Astrocyte (in vitro differentiated cells and primary cell): ENCODE data around the gene AOC3. TPM values are rescaled to one million over a fixed set of nuclear protein-coding genes. Genes with fewer than 3 reads are reported as not detected.

ENCODE experiments used
- DNase-seq: peaks from one replicate; pipeline ENCODE4 v3.0.0-alpha.2; 2010; ENCODE audit warnings: low read depth
- FAIRE-seq: peaks from 2 replicates; lab custom pipeline; 2011; peaks lifted over from hg19 to GRCh38; lab: Jason Lieb, UNC
- H2AFZ ChIP-seq: 2 replicates; pipeline ENCODE4 v1.6.0; 2012; ENCODE audit warnings: low read depth, low read length, inconsistent platforms
- H3K27ac ChIP-seq: 2 replicates; pipeline ENCODE4 v1.5.1; 2011; ENCODE audit warnings: low read depth, low read length, inconsistent platforms
- H3K27me3 ChIP-seq: 2 replicates; pipeline ENCODE4 v1.6.0; 2011; ENCODE audit warnings: low read length, inconsistent platforms; ENCODE audit not compliant: insufficient read depth
- H3K36me3 ChIP-seq: 2 replicates; pipeline ENCODE4 v1.5.1; 2011; ENCODE audit warnings: low read length, inconsistent platforms; ENCODE audit not compliant: insufficient read depth
- H3K4me1 ChIP-seq: 2 replicates; pipeline ENCODE4 v1.5.1; 2011; ENCODE audit warnings: low read length, inconsistent platforms; ENCODE audit not compliant: insufficient read depth
- H3K4me2 ChIP-seq: 2 replicates; pipeline ENCODE4 v1.6.0; 2012; ENCODE audit warnings: low read length, inconsistent platforms
- H3K4me3 ChIP-seq: 2 replicates; pipeline ENCODE4 v1.5.1; 2011; ENCODE audit warnings: low read depth, mild to moderate bottlenecking, low read length, inconsistent platforms; ENCODE audit not compliant: insufficient read depth
- H3K79me2 ChIP-seq: 2 replicates; pipeline ENCODE4 v1.6.0; 2012; ENCODE audit warnings: mild to moderate bottlenecking, low read length, inconsistent platforms; ENCODE audit not compliant: insufficient read depth
- H3K9ac ChIP-seq: 2 replicates; pipeline ENCODE4 v1.6.0; 2012; ENCODE audit warnings: mild to moderate bottlenecking, low read length, inconsistent platforms
- H3K9me3 ChIP-seq: 2 replicates; pipeline ENCODE4 v1.5.1; 2012; ENCODE audit warnings: low read depth, mild to moderate bottlenecking, low read length, inconsistent platforms; ENCODE audit not compliant: insufficient read depth
- H4K20me1 ChIP-seq: 2 replicates; pipeline ENCODE4 v1.6.0; 2012; ENCODE audit warnings: low read length, inconsistent platforms; ENCODE audit not compliant: insufficient read depth
- H3K27ac Mint-ChIP-seq: one replicate; pipeline ENCODE4 v1.8.0; 2021; ENCODE audit warnings: mild to moderate bottlenecking, mixed read lengths; ENCODE audit not compliant: unreplicated experiment
- H3K27me3 Mint-ChIP-seq: one replicate; pipeline ENCODE4 v1.8.0; 2021; ENCODE audit warnings: low read depth, mixed read lengths; ENCODE audit not compliant: unreplicated experiment
- H3K36me3 Mint-ChIP-seq: one replicate; pipeline ENCODE4 v1.8.0; 2021; ENCODE audit warnings: low read depth, mixed read lengths; ENCODE audit not compliant: unreplicated experiment
- H3K4me1 Mint-ChIP-seq: one replicate; pipeline ENCODE4 v1.8.0; 2021; ENCODE audit warnings: low read depth, mixed read lengths; ENCODE audit not compliant: unreplicated experiment
- H3K4me3 Mint-ChIP-seq: one replicate; pipeline ENCODE4 v1.8.0; 2021; ENCODE audit warnings: mild to moderate bottlenecking, moderate library complexity, mixed read lengths; ENCODE audit not compliant: unreplicated experiment
- H3K9me3 Mint-ChIP-seq: one replicate; pipeline ENCODE4 v1.8.0; 2021; ENCODE audit warnings: mild to moderate bottlenecking, mixed read lengths; ENCODE audit not compliant: unreplicated experiment
- EZH2 ChIP-seq: IDR thresholded peaks from 2 replicates; pipeline ENCODE4 v1.6.1; 2012; ENCODE audit warnings: mild to moderate bottlenecking, low read length, inconsistent platforms; ENCODE audit not compliant: insufficient read depth
- total RNA-seq: library from RNA; stranded (reverse); gene quantifications from 2 replicates; pipeline ENCODE4 v1.2.1, GENCODE V29; 2021
- TF ChIP-seq, protein P1 (sequence below): IDR thresholded peaks from 2 replicates; pipeline ENCODE4 v1.5.1; 2011; ENCODE audit warnings: low read depth, mild to moderate bottlenecking, inconsistent platforms, low read length, moderate library complexity; ENCODE audit not compliant: insufficient read depth

The AOC3 gene
- total RNA-seq, 1 donor from 2014 or later: 1.1 TPM

DNA sequence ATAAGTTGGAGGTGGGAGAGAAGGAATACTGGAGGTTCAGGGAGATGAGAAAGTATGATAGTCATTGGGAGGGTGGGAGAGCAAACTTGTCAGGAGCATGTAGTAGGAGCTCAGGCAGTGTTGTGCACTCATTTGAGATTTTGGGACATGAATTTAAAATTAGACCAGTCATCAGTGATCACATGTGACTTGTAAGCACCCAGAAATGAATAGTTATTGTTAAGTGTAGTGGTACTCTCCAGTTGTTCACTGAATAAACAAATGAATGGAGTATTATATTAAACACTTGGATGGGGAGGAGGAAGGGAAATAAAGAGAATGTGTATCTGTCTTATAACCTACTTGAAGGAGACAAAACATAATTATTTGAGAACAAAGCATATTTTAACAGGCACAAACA, 20.0 kb upstream of the AOC3 start:
- Histone ChIP-seq H3K36me3 (peaks cover 3% of the 10 kb centered on the region), H4K20me1 (peaks cover 12% of the 10 kb centered on the region), H3K9ac (no peak overlapping the region), H2AFZ (no peak overlapping the region), H3K27ac (no peak overlapping the region), H3K9me3 (no peaks in the 10 kb centered on the region), H3K4me3 (no peak overlapping the region), H3K27me3 (peaks cover 5% of the 10 kb centered on the region), H3K79me2 (peaks cover 38% of the 10 kb centered on the region), H3K4me2 (no peak overlapping the region), H3K4me1 (peaks cover 10% of the 10 kb centered on the region)
- DNase-seq (no peak), FAIRE-seq (no peak)
- TF ChIP-seq, protein P1, sequence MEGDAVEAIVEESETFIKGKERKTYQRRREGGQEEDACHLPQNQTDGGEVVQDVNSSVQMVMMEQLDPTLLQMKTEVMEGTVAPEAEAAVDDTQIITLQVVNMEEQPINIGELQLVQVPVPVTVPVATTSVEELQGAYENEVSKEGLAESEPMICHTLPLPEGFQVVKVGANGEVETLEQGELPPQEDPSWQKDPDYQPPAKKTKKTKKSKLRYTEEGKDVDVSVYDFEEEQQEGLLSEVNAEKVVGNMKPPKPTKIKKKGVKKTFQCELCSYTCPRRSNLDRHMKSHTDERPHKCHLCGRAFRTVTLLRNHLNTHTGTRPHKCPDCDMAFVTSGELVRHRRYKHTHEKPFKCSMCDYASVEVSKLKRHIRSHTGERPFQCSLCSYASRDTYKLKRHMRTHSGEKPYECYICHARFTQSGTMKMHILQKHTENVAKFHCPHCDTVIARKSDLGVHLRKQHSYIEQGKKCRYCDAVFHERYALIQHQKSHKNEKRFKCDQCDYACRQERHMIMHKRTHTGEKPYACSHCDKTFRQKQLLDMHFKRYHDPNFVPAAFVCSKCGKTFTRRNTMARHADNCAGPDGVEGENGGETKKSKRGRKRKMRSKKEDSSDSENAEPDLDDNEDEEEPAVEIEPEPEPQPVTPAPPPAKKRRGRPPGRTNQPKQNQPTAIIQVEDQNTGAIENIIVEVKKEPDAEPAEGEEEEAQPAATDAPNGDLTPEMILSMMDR: no peak
- no peak for TF ChIP-seq EZH2
- H3K36me3 Mint-ChIP-seq: no peaks in the 10 kb centered on the region
- H3K27me3 Mint-ChIP-seq: peaks cover 3% of the 10 kb centered on the region
- no peak overlapping the region for H3K4me3 Mint-ChIP-seq
- peaks cover 17% of the 10 kb centered on the region for H3K4me1 Mint-ChIP-seq
- no peak overlapping the region for H3K27ac Mint-ChIP-seq
- no peaks in the 10 kb centered on the region for H3K9me3 Mint-ChIP-seq

DNA sequence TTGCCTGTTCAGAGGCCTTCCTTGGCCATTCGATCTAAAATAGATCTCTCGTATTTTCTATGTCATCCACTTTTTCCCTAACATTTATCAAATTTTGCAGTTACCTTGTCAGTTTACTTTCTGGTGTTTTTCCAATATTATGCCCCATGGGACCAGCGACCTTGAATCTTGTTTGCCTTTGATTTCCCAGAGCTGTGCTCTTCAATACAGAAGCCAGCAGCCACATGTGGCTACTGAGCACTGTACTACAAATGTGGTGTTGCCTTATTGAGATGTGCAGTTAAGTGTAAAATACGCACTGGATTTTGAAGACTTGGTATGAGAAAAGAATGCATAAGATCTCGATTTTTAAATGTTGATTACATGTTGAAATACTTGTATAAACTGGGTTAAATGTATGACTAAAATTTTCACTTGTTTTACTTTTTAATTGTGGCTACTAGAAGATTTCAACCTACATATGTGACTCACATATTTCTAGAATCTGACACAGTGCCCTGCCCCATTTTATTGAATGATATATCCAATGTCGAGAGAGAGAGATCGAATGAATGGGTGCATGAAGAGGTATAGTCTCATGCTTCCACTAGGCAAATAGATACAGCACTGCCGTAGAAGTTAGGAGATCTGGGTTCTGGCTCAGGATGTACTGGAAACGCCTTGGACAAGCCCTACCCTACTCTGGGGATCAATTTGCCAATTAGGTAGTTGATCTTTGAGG, 18.6 kb upstream of the AOC3 start:
- no peaks in the 10 kb centered on the region for H3K9me3 ChIP-seq
- no peak for TF ChIP-seq EZH2
- TF ChIP-seq, protein P1: no peak
- H3K4me3 ChIP-seq: peak overlapping the region; percentile 90
- H3K4me1 Mint-ChIP-seq: peaks cover 15% of the 10 kb centered on the region
- FAIRE-seq (no peak), DNase-seq (no peak)
- peaks cover under 1% of the 10 kb centered on the region for H3K36me3 Mint-ChIP-seq
- peak overlapping the region; percentile 93 for H3K27ac ChIP-seq
- peaks cover 43% of the 10 kb centered on the region for H3K79me2 ChIP-seq
- peaks cover 3% of the 10 kb centered on the region for H3K27me3 ChIP-seq
- H3K4me2 ChIP-seq: peak overlapping the region; percentile 88
- H3K36me3 ChIP-seq: peaks cover 9% of the 10 kb centered on the region
- peak overlapping the region; percentile 97 for H3K27ac Mint-ChIP-seq
- H2AFZ ChIP-seq: peak overlapping the region; percentile 95
- H4K20me1 ChIP-seq: peaks cover 16% of the 10 kb centered on the region
- H3K27me3 Mint-ChIP-seq: peaks cover 3% of the 10 kb centered on the region
- H3K9ac ChIP-seq: peak overlapping the region; percentile 92
- peak overlapping the region; percentile 96 for H3K4me3 Mint-ChIP-seq
- H3K4me1 ChIP-seq: peaks cover 10% of the 10 kb centered on the region
- H3K9me3 Mint-ChIP-seq: no peaks in the 10 kb centered on the region
